ENCODE measurements around the gene MLN.

The MLN gene

DNA sequence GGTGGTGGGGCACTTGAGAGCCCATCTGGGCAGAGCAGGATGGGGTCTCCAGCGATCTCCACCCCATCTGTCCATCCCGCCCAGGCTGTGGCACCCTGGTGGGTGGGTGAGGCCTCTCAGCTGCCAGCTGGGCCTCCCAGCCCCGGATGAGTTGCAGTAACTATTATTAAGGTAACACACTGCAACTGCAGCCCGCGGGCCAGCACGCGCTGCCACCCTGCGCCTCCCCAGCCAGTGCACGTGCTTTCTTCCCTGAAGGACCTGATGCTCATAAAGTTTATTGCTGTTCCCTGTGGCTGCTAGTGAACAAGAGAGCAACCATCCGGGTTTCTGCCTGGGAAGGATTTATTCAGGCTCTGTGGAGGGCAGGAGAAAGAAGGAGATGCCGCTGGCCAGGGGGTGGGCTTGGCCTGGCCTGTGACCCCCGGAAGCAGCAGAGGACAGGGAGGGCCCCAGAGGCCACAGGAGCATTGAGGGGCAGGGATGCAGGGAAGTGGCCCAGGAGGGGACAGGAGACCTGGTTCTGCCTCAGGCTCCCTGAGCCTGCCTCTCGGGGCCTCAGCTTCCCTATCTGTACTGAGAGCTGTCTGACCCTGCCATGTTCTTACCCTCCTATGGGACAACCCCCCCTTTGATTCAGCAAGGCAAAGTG lies 58.8 kb downstream of the MLN start:
- DNase-seq (ENCODE audit: insufficient read length, low spot score) = no peak
- TF ChIP-seq, protein P1, sequence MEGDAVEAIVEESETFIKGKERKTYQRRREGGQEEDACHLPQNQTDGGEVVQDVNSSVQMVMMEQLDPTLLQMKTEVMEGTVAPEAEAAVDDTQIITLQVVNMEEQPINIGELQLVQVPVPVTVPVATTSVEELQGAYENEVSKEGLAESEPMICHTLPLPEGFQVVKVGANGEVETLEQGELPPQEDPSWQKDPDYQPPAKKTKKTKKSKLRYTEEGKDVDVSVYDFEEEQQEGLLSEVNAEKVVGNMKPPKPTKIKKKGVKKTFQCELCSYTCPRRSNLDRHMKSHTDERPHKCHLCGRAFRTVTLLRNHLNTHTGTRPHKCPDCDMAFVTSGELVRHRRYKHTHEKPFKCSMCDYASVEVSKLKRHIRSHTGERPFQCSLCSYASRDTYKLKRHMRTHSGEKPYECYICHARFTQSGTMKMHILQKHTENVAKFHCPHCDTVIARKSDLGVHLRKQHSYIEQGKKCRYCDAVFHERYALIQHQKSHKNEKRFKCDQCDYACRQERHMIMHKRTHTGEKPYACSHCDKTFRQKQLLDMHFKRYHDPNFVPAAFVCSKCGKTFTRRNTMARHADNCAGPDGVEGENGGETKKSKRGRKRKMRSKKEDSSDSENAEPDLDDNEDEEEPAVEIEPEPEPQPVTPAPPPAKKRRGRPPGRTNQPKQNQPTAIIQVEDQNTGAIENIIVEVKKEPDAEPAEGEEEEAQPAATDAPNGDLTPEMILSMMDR (IDR thresholded peaks at IDR 0.05; ENCODE audit: insufficient read depth, missing control alignments) = no peak
- no peak for FAIRE-seq
